ENCODE measurements around the gene SELENON.

GRCh38 chr1:25779894-25780293 is 20.1 kb upstream of the SELENON start:
- no peak for TF ChIP-seq POLR2A (IDR thresholded peaks at IDR 0.05)
- no peak for TF ChIP-seq CTCF (IDR thresholded peaks at IDR 0.05)
- TF ChIP-seq POLR2AphosphoS5 (IDR thresholded peaks at IDR 0.05) = no peak
- TF ChIP-seq EP300 (IDR thresholded peaks at IDR 0.05) = no peak

All from suprapubic skin (tissue), 4 donors.